GM21515 (cell line): ENCODE data around the gene SLC25A45.

Source experiments
- ATAC-seq: cut with Tn5 transposase; IDR thresholded peaks from one replicate; pipeline ENCODE4 v1.9.1; 2021; ENCODE audit not compliant: unreplicated experiment

SLC25A45 gene, protein sequence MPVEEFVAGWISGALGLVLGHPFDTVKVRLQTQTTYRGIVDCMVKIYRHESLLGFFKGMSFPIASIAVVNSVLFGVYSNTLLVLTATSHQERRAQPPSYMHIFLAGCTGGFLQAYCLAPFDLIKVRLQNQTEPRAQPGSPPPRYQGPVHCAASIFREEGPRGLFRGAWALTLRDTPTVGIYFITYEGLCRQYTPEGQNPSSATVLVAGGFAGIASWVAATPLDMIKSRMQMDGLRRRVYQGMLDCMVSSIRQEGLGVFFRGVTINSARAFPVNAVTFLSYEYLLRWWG

DNA sequence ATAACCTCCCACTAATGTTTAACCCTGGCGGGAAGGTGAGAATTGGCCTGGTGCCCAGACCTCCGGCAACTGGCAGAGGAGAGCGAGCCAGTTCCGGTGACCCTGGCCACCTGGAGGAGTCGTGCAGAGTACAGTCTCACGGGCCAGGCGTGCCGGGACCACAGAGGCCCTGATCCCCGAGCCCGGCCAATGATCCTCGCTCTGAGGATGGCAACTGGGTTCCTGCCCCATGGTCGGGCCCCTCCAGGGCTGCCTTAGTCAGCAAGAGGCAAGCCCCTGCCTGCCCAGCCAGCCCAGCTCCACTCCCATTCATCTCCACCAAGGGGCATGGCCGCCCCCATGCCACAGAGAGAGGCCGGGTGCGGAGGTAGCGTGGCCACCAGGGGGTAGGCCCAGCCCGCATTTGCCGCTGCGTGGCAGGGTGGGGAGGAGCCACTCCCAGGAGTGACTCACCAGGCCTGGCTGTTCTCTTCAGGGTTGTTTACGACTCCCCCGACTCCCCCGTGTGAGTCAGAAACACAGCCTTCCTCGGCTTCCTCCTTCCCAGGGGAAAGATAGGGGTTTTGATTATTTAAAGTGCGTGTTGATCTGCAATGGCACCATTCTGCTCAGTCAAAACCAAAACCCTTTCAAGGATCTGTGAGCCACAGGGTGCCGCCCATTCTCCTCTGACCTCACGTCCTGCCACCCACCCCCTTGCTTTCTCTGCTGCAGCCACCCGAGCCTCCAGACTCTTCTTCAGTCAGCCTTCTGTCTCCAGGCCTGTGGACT lies at the start of gene SLC25A45:
SLC25A45 (minus strand) TSS at position 614 of the 771 bp plus-strand sequence. CDS start 695 bp downstream, outside the sequence.
- ATAC-seq = peak; percentile 55

DNA sequence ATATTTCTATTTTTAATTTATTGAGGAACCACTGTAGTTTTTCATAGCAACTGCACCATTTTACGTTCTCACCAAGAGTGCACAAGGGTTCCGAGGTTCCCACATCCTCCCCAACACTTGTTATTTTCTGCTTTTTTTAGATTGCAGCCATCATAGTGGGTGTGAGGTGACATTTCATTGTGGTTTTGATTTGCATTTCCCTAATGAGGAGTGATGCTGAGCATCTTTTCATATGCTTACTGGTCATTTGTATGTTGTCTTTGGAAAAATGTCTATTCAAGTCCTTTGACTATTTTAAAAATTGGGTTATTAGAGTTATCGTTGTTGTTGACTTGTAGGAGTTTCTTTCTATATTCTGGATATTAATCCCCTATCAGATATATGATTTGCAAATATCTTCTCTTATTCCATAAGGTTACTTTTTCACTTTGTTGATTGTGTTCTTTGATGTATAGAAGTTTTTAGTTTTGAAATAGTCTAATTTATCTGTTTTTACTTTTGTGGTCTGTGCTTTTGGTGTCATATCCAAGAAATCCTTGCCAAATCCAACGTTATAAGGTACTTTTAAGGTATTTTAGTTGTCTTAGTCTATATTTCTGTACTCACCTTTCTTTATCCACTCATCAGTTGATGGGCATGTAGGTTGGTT lies 49.1 kb upstream of the SLC25A45 start:
- no peak for ATAC-seq

DNA sequence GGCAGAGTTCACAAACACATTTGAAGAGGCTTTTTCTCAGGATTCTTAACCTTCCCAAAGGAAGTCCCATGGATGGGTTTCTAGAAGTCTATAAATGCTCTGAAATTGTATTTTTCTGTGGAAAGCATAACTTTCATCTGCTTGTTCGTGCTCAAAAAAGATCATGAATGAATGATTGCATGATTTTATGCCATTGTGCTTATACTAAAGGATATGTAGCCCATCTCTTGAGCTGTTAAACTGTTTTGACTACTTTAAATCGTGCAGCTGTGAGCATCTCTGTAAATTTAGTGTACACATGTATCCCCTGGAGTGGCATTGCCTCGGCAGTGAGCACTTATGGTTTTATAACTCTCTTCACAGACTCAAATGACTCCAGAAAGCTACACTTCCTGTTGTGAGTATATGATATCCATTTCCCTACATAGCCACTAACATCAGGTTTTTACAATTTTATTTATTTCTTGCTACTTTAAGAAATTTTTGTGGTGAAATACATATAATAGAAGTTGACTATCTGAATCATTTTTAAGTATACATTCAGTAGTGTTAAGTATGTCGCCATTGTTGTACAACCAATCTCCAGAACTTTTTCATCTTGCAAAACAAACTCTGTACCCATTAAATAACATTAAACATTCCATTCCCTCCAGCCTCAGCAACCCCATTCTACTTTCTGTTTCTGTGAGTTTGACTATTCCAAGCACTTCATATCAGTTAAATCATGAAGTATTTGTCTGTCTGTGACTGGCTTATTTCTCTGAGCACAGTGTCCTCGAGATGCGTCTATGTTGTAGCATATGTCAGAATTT lies 48.2 kb upstream of the SLC25A45 start:
- ATAC-seq = no peak

- no peak for ATAC-seq
Observed at GRCh38 chr11:65429724-65430405, 47.4 kb upstream of the SLC25A45 start.

- no peak for ATAC-seq
Observed at GRCh38 chr11:65429068-65429681, 46.7 kb upstream of the SLC25A45 start.

GRCh38 chr11:65428578-65429067 lies 46.2 kb upstream of the SLC25A45 start:
- no peak for ATAC-seq

DNA sequence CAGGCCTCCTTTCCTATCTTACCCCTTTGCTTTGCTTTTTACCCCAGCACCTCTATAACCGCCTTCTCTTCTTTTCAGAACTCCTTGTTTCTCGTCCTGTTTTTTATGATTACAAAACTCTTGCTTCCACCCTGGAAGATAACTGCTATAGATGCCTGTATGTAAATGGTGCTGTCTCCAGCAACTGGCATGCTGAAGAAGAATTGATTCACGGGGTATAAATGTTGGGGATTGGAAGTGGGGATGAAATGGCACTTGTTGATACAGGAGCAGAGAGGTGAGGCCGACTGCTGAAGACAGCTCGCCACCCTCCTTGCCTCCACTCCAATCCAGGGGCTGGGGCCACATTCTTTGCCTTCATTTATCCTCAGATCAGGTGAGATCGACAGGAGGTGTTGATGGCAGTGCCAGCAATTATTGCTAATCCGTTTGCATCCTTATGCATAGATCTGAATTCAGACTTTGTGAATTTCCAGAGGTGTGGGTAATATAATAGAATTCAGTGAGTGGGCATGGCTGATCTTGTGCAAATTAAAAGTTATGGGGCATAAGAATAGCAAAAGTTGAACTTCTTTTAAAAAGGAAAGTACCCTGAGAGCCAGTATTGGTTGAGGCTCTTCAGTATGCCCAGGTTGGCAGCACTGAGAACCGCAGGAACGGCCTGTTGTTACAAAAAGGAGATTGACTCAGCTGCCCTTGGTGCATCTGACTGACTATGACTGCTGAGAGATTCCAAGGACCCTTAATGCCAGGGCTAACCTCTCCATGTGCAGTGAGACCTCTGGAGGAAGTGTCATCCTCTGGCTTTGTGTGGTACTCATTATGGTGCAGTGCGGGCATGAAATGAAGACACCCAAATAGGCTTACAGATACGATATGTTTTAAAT lies 45.5 kb upstream of the SLC25A45 start:
- no peak for ATAC-seq

- no peak for ATAC-seq
Observed at GRCh38 chr11:65426839-65427690, 44.6 kb upstream of the SLC25A45 start.

- ATAC-seq = no peak
Observed at GRCh38 chr11:65425971-65426838, 43.8 kb upstream of the SLC25A45 start.

DNA sequence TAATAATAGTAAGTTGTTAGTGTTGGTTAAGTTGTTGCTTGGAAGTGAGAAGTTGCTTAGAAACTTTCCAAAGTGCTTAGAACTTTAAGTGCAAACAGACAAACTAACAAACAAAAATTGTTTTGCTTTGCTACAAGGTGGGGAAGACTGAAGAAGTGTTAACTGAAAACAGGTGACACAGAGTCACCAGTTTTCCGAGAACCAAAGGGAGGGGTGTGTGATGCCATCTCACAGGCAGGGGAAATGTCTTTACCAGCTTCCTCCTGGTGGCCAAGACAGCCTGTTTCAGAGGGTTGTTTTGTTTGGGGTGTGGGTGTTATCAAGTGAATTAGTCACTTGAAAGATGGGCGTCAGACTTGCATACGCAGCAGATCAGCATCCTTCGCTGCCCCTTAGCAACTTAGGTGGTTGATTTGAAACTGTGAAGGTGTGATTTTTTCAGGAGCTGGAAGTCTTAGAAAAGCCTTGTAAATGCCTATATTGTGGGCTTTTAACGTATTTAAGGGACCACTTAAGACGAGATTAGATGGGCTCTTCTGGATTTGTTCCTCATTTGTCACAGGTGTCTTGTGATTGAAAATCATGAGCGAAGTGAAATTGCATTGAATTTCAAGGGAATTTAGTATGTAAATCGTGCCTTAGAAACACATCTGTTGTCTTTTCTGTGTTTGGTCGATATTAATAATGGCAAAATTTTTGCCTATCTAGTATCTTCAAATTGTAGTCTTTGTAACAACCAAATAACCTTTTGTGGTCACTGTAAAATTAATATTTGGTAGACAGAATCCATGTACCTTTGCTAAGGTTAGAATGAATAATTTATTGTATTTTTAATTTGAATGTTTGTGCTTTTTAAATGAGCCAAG lies 42.9 kb upstream of the SLC25A45 start:
- ATAC-seq = no peak

DNA sequence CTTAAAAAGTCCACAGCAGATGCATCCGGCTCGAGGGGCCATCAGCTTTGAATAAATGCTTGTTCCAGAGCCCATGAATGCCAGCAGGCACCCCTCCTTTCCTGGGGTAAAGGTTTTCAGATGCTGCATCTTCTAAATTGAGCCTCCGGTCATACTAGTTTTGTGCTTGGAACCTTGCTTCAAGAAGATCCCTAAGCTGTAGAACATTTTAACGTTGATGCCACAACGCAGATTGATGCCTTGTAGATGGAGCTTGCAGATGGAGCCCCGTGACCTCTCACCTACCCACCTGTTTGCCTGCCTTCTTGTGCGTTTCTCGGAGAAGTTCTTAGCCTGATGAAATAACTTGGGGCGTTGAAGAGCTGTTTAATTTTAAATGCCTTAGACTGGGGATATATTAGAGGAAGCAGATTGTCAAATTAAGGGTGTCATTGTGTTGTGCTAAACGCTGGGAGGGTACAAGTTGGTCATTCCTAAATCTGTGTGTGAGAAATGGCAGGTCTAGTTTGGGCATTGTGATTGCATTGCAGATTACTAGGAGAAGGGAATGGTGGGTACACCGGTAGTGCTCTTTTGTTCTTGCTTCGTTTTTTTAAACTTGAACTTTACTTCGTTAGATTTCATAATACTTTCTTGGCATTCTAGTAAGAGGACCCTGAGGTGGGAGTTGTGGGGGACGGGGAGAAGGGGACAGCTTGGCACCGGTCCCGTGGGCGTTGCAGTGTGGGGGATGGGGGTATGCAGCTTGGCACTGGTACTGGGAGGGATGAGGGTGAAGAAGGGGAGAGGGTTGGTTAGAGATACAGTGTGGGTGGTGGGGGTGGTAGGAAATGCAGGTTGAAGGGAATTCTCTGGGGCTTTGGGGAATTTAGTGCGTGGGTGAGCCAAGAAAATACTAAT lies 42.0 kb upstream of the SLC25A45 start:
- no peak for ATAC-seq

GRCh38 chr11:65423516-65424204 lies 41.2 kb upstream of the SLC25A45 start:
- no peak for ATAC-seq

- no peak for ATAC-seq
Observed at GRCh38 chr11:65422633-65423515, 40.4 kb upstream of the SLC25A45 start, which contains the start of gene NEAT1. Gene NEAT1 (plus strand): TSS chr11:65422798.
